ENCODE measurements around the gene CHD5.

CHD5 gene

DNA sequence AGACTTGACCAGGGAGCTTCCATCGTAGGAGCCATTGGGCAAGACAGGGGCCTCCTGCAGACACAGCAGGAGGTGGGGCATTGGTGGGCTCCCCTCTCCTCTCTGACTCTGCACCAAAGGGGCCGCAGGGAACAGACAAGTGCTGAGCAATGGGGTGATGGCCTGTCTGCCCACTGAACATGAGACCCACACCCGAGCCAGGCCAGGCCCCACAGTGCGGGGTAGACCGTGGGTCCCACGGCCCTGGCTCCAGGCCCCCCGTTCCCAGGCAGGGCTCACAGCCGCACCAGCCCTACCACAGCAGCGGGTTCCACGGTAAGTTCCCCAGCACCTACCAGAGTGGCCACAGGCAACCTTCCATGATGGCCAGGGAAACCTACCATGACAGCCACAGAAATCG is 45.9 kb downstream of the CHD5 start:
- DNase-seq (ENCODE audit: low spot score): no peak

DNA sequence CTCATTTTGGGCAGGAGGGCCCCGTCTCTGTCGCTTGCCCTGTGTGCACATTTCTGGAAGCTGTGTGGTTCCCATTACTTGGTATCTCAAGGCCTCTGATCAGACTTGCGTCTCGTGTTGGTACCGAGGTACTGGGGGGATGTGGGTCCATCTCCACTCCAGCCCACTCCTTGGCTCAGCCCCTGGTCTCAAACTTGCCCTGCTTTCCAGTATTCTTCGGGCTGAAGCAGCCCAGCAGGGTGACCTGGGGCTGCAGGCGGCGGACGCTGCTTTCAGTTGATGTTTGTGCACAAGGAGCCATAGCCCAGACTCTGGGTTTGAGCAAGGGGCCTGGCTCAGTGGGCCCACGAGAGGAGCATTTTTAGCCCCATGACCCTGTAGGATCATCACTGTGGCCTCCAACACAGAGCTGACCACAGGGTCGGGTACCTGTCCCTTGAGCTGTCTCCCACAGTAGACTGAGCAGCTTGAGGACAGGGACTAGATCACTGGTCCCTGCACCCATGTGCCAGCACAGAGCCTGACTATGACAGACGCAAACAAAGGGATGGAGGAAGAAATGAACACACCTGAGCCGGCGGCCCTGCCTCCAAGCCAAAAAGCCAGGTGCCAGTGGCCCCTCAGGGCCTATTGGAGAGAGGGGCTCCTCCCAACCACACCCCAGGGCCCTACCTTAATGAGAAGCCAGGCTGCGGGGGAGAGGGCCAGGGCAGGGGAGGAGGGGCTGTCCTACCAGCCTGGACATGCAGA is 46.8 kb downstream of the CHD5 start:
- DNase-seq (ENCODE audit: low spot score): no peak

DNA sequence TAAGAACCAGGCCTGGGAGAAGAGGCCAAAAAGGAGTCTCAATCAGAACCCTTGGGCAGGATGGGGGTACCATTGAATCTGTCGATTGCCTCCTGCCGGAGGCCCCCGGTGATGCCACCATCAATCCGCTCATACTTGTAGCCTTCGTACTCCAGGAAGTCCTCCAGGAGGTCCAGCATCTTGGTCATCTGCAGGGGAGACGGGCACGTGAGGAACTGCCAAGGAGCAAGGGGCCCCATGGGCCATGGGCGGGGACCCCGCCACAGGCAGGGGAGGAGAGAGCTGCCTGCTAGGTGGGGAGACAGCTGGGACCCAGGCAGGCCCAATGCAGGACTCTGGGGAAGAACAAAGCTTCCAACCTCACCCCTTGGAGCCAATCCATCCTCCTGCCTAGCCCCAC is 48.6 kb downstream of the CHD5 start:
- DNase-seq (ENCODE audit: low spot score): no peak

DNA sequence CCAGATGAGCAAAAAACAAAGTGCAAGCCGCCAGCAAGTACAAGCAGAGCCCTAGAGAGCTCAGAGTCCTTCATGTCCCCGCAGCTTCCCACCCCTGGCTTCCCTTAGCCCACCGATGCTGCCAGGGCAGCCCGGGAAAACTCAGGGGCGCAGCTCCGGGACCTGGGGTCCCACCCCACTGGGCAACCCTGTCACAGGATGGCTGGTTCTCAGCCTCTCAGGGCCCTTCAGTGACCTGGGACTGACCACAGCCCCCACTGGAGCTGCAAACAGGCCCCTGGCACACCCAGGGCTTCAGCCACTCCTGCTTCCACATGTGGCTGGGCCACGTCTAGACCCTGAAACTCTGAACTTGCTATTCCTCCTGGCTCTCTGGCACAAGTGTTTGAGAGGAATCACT is 49.5 kb downstream of the CHD5 start:
- DNase-seq (ENCODE audit: low spot score): no peak

DNA sequence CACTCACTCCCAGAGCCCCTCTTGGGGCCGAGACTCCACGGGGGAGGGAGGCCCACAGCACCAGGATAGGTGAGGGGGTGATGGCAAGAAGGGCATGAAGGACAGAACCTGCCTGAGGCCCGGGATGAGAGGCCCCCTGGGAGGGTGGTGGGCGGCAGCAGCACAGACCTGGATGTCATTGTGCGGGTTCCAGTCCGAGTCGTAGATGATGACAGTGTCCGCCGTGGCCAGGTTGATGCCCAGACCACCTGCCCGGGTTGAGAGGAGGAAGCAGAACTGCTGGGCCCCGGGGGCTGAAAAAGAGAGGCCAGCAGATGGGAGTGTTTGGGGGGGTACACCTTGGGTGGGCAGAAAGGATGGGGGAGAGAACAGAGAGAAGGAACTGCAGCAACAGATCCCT is 50.1 kb downstream of the CHD5 start:
- DNase-seq (ENCODE audit: low spot score): no peak

DNA sequence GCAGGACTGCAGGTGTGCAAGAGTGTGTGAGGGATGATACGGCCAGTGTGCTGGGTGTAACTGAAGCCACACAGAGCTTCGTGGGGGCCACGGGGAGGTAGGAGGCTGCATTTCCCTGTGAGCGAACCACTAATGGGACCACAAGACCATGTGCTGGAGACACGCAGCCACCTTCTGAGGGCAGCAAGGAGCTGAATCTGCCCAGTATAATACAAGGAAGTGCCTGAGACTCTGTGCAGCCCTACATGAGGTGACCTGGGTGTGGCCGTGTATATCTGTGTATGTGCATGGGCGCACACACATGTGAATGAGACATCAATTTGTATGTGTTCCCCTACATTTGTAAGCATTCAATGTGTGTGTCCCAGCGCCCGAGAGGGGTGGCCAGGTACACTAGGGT is 50.8 kb downstream of the CHD5 start:
- DNase-seq (ENCODE audit: low spot score): no peak

DNA sequence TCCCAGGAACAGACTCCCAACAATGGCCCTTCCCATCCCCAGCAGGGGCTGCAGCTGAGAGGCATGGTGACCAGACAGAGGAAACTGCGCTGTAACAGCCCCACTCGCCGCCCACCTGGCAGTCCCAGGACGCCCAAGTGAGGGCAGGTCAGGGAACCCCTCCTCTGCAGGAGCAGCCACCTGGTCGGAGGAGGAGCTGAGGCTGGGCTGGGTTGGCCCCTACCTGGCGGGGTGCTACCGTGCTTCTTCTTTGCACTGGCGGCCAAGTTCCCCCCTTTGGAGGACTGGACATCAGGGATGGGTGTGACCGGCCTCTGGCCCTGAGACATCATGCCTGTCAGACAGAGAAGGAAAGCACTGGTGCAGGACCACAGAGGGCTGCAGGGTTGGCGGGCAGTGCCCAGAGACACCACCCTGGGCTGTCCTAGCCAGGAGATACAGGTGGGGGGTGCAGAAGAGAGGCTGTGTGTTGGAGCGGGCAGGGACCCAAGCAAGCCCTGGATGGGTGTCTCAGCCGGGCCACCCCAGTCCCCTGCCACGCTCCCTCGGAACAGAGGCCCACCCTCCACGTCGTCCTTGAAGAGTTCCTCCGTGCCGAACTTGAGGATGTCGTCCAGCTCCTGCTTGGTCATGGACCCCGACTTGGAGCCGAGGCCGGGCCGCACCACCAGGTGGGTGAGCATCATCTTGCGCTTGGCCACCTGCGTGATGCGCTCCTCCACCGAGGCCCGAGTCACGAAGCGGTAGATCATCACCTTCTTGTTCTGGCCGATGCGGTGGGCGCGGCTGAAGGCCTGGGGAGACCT is 51.6 kb downstream of the CHD5 start:
- DNase-seq (ENCODE audit: low spot score): no peak

DNA sequence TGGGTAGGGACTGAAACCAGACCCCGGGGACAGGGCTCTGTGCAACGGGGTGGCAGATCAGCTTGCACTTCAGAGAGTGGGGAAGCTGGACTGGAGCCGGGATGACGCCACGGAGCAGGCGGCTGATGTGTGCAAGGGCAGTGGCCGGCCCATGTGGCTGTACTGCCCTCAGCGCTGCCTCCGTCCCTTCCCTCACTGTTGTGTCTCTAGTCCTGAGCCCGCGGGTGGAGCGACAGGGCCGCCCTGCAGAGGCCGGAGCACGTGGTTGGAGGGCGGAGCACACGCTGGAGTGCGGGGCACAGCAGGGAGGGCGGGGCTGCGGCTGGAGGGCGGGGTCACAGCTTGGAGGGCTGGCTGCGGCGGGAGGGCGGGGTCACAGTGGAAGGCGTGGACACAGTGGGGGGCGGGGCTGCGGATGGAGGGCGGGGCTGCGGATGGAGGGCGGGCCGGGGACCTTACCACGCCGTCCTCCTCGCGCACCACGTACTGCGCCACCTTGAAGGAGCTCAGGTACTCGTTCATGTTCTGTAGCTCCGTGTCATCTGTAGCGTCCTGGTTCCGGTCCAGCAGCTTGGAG is 52.4 kb downstream of the CHD5 start:
- peak; percentile 93 for DNase-seq (ENCODE audit: low spot score)

DNA sequence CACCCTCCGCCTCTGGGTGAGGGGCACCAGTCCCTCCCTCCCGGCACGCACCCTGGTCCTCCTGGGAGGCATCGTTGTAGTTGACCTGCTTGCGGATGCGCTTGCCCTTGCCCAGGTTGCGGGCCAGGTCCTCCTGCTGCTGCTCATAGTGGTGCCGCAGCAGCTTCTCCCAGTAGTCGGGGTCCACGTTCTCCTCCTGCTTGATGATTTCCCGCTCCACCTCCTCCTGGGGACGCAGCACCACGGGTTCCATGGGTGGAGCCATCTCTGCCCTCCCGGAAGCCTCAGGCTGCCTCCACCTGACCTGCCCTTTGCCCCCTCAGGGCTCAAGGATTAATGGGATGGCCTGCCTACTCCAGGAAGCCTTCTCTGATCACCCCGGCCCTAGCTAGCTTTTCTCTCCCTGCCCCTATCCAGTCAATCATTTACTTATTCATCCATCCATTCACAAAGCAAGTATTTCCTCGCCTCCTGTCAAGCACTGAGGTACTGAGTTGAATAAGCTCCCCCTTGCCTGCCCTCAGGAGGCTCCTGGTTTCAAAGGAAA is 53.5 kb downstream of the CHD5 start:
- no peak for DNase-seq (ENCODE audit: low spot score)

DNA sequence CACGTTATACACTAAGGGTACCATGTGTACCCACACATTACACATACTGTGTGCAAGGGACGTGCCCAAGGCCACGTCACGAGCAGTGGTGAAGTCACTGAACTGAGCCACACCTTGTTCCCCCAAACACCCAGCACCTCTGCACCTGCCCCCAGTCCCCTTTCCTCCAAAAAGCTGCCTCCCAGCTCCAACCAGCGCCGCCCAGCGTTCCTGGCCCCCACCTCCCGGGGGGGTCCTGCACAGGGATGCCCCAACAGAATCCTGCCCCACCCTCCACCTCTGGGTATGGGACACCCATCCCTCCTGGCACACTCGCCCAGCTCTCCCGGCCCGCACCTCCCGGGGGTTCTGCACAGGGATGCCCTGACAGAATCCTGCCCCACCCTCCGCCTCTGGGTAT is 54.1 kb downstream of the CHD5 start:
- no peak for DNase-seq (ENCODE audit: low spot score)

DNA sequence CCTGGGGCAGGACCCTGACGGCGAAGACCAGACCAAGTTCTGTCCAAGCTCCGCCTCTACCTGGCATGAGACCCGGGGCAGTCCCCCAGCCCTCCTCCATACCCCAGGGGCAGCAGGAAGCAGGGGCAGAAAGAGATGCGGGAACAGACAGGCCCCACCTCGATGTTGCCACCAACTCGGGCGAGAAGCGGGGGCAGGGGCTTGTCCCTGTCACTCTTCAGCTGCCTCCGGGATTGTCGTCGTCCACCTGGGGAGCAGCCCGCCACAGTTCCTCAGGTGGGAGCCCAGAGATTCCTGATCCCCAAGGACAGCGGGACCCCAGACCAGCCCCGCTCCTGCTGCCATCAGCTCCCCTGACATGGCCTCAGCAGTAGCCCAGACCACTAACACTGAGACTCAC is 54.8 kb downstream of the CHD5 start:
- no peak for DNase-seq (ENCODE audit: low spot score)

DNA sequence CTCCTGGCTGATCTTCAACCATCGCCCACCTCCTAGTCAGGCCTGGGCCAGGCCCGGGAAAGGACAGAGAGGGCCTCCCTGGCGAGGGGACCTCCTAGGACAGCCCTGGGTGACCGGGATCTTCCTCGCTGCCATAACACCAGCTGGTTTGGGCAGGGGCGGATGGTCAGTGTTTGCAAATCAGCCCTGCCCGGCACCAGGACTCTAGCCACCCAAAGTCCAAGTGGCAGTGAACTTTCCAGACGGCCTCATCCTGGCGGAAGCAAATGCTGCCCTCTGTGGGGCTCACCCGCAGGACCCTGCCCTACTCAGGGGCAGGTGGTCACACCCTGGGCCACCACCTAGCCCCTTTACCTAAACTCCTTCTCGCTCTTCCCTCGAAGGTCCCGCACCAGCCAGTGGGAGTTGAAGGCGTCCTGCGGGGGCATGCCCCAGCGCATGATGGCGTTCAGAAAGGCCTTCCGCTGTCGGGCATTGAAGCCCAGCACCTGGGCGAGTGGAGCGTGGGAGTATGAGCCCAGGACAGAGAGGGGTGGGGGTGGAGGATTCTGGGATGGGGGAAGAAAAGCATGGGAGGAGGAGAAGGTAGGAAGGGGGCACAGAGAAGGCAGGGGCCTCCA is 55.3 kb downstream of the CHD5 start:
- DNase-seq (ENCODE audit: low spot score): no peak

DNA sequence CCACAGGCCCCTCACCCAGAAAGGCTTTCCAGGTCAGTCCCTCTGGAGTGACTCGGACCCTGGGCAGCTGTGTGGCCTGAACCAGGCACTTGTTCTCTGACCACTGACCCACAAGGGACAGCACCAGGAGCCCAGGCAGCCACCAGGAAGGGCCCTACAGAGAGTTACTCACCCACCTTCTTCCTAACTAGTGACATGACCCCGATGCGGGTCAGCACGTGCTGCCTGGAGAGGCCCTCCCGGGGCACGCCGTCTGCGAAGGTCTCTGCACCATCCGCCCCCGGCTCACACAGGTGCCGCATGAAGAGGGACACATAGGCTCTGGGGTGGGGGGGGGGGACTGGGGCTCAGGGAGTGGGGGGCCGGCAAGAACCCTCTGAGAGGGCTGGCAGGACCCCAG is 55.8 kb downstream of the CHD5 start:
- no peak for DNase-seq (ENCODE audit: low spot score)

DNA sequence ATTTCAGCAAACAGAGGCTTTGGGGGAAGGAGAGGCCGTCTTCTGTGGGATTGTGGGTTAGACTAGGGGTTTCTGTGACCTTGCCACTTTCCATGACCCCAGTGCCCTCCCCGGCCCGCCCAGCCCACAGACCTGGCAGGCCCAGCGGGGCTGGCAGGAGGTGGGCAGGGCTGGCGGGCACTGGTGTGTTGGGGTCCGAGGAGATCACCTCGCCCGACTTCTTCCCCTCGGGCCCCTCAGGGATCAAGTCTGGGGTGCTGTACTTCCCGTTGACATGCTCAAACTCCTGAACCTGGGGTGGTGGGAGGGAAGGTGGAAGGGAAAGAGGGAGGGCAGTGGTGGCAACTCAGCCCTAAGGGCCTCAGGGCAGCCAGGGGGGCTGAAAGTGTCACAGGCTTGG is 56.3 kb downstream of the CHD5 start:
- no peak for DNase-seq (ENCODE audit: low spot score)

DNA sequence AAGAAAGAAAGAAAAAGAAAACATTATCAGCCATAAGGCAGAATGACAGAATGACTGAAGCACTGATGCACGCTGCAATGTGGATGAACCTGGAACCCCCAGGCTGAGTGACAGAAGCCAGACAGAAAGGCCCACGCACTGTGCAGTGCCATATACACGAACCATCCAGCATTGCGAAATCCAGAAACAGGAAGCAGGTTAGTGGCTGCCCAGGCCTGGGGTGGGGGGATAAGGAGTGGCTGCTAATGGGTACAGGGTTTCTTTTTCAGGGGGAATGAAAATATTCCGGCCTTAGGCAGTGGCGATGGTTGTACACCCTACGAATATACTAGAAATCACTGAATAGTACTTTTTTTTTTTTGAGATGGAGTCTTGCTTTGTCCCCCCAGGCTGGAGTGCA is 57.0 kb downstream of the CHD5 start:
- DNase-seq (ENCODE audit: low spot score): no peak

DNA sequence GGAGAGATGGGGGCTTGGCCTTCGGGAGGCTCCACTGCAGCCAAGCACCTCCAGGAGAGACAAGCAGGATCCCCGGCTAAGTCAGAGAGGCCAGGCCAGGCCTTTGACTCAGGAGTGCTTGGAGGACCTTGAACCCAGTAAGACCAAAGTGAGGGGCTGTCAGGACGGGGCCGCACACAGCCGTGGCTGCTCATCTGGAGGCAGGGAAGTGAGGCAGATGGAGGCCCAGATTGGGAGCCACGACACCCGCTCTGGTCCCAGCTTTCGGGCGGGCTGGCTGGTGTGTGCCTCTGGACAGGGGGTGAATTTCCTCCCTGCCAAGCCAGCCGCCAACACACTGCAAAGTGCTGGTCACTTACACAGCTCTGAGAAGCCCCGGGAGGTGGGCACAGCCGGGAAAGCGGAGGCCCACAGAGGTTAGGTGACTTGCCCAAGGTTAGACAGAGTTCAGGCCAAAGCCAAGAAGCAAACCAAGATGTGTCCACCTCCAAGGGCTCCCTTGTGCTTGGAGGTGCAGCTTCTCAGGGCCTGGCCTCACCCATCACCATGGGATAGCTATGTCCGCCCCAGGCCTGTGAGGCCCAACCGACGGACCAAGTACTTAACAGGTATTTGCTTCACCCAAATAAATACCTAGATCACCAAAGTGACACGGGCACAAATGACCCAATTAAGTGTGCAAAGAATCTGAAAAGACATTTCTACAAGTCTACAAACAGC is 58.3 kb downstream of the CHD5 start:
- DNase-seq (ENCODE audit: low spot score): no peak

DNA sequence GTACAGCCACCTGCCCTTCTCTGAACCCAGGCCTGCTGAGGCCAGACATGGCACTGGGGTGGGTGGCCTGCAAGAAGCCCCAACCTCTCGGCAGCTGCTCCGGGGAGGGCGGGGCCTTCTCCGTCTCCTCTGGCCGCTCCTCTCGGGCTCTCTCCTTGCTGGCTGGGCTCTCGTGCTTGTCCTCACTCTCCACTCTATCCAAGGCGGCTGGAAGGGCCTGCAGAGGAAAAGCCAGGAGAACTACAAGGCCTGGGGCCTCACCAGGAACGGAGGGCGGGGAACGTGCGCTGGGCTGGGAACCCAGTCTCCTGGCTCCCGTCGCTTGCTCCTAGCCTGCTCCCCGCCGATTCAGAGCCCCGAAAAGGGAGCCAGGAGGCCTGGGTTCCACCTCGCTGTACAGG is 59.1 kb downstream of the CHD5 start:
- no peak for DNase-seq (ENCODE audit: low spot score)

DNA sequence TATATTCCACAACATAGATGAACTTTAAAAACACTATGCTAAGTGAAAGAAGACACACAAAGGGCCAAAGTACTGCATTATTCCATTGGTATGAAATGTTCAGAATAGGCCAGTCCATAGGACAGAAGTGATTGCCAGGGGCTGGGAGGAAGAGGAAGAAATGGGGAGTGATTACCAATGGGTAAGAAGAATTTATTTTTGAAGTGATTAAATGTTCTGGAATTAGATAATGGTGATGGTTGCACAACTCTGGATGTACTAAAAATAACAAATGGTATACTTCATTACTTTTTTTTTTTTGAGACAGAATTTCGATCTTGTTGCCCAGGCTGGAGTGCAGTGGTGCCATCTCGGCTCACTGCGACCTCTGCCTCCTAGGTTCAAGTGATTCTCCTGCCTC is 61.7 kb downstream of the CHD5 start:
- DNase-seq (ENCODE audit: low spot score): no peak

DNA sequence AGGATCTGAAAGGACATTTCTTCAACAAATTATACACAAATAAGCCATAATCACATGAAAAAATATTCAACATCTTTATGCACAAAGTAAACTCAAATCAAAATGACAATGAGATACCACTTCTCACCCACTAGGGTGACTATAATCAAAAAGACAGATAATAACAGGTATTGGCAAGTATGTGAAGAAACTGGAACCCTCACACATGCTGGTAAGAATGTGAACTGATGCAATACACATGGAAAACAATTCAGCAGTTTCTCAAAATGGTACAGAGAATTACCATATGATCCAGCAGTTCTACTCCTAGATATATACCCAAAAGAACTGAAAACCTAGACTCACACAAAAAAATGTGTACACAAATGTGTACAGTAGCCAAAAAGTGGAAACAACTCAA is 62.5 kb downstream of the CHD5 start:
- DNase-seq (ENCODE audit: low spot score): no peak

DNA sequence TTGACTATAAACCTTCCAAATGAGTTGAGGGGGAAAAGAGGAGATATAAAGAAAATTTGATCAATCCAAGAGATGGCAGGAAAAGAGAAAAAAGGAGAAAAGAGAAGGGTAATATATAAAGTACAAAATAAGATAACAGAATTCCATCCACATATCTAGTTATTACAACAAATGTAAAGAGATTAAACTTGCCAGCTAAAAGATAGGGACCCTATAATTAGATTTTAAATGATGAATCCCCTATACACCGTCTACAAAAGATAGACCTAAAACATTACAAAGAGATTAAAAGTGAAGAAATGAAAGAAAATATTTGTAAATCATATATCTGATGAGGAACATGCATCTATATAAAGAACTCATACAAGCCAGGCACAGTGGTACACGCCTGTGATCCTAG is 63.1 kb downstream of the CHD5 start:
- DNase-seq (ENCODE audit: low spot score): no peak

DNA sequence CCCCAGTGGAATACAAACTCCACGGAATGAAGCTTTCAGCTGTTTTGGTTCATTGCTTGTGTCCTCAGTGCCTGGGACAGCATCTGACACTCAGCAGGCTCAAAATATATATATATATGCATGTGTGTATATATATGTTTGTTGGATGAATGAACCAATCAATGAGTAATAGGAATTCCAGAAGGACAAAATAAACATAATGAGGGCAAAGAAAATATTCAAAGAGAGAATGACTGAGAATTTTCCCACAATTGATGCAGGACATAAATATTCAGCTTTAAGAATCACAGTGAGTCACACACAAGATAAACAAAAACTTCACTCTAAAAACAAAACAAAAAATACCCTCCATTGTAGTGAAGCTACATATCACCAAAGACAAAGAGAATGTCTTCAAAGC is 64.0 kb downstream of the CHD5 start:
- DNase-seq (ENCODE audit: low spot score): no peak

DNA sequence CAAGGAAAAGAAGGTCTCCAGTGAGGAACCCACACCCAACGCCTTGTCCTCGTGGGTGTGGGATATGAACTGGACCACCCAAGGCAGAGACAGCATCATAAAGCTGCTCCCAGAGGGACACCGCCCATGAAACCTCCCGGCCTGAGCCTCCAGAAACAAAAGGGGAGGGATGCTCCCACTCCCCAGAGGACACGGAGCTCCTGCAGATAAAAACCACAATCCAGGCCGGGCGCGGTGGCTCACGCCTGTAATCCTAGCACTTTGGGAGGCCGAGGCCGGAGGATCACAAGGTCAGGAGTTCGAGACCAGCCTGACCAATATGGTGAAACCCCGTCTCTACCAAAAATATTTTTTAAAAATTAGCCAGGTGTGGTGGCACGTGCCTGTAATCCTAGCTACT is 66.4 kb downstream of the CHD5 start:
- DNase-seq (ENCODE audit: low spot score): no peak
